Stomach (tissue), 4 donors: Measurements from ENCODE around the gene PALLD.

Experiments used
- CTCF ChIP-seq, 7 experiments: fragments of 450-650 bp in 4 of 7; fragments of 200-600 bp in 3 of 7; sonication (generic) in 3 of 7; IDR thresholded peaks; one replicate each; pipeline ENCODE4 v1.5.1; 2016 to 2019; ENCODE audit warnings: antibody characterized with exemption in 7 of 7, control low read depth in 2 of 7, mild to moderate bottlenecking in 1 of 7
- EP300 ChIP-seq: sonication (generic); formaldehyde crosslinking; IDR thresholded peaks from one replicate; pipeline ENCODE4 v1.6.1; 2017; ENCODE audit warnings: antibody characterized with exemption
- POLR2A ChIP-seq, 4 donors: fragments of 450-650 bp; IDR thresholded peaks; one replicate each; pipeline ENCODE4 v1.6.1; 2016; ENCODE audit warnings: antibody characterized with exemption in 4 of 4, control low read depth in 2 of 4, mild to moderate bottlenecking in 1 of 4, moderate library complexity in 1 of 4
- POLR2AphosphoS5 ChIP-seq, 3 donors: sonication (generic); formaldehyde crosslinking; IDR thresholded peaks; one replicate each; pipeline ENCODE4 v1.6.1; 2016; ENCODE audit warnings: antibody characterized with exemption in 3 of 3

- TF ChIP-seq POLR2AphosphoS5 (IDR thresholded peaks at IDR 0.05) (peak in 1 of 3 donors; percentile 31), EP300 (no peak), CTCF (IDR thresholded peaks at IDR 0.05) (no peak), POLR2A (IDR thresholded peaks at IDR 0.05) (no peak)
These were observed 339.6 kb downstream of the PALLD start for GRCh38 chr4:168836490-168836889.
